PFSK-1 (cell line): Measurements from ENCODE around the gene S100A16.

Experiments
- FOXP2 ChIP-seq: optimal IDR thresholded peaks from 2 replicates; pipeline ENCODE3; 2011; ENCODE audit warnings: borderline replicate concordance, control low read depth, inconsistent platforms; ENCODE audit not compliant: insufficient read depth; ENCODE audit errors: extremely low read length, extremely low read depth
- POLR2AphosphoS5 ChIP-seq: IDR thresholded peaks from 2 replicates; pipeline ENCODE4 v1.6.1; 2012; ENCODE audit warnings: low read depth, mild to moderate bottlenecking, control low read depth, low read length, moderate library complexity
- SIN3A ChIP-seq: IDR thresholded peaks from 2 replicates; pipeline ENCODE4 v1.6.1; 2012; ENCODE audit warnings: mild to moderate bottlenecking, low read length, moderate library complexity, borderline replicate concordance; ENCODE audit not compliant: insufficient read depth
- TAF1 ChIP-seq: IDR thresholded peaks from 2 replicates; pipeline ENCODE4 v1.6.1; 2012; ENCODE audit warnings: low read length, control low read depth, borderline replicate concordance; ENCODE audit not compliant: insufficient read depth
- TF ChIP-seq, protein P1 (sequence below), 2 experiments: IDR thresholded peaks; 2 replicates each; pipeline versions ENCODE4 v1.6.1 to v1.8.0; 2011 to 2012; ENCODE audit warnings: low read depth in 2 of 2, low read length in 2 of 2, control low read depth in 1 of 2, inconsistent platforms in 1 of 2, mild to moderate bottlenecking in 1 of 2, moderate library complexity in 1 of 2; ENCODE audit not compliant: insufficient read depth in 1 of 2

S100A16 gene

GRCh38 chr1:153598309-153599172, 14.4 kb downstream of the S100A16 start:
- TF ChIP-seq FOXP2: no peak
- no peak for TF ChIP-seq POLR2AphosphoS5
- TF ChIP-seq SIN3A: peak; percentile 35; the same call in 1 of the 2 replicates
- no peak for TF ChIP-seq TAF1
- TF ChIP-seq, protein P1, sequence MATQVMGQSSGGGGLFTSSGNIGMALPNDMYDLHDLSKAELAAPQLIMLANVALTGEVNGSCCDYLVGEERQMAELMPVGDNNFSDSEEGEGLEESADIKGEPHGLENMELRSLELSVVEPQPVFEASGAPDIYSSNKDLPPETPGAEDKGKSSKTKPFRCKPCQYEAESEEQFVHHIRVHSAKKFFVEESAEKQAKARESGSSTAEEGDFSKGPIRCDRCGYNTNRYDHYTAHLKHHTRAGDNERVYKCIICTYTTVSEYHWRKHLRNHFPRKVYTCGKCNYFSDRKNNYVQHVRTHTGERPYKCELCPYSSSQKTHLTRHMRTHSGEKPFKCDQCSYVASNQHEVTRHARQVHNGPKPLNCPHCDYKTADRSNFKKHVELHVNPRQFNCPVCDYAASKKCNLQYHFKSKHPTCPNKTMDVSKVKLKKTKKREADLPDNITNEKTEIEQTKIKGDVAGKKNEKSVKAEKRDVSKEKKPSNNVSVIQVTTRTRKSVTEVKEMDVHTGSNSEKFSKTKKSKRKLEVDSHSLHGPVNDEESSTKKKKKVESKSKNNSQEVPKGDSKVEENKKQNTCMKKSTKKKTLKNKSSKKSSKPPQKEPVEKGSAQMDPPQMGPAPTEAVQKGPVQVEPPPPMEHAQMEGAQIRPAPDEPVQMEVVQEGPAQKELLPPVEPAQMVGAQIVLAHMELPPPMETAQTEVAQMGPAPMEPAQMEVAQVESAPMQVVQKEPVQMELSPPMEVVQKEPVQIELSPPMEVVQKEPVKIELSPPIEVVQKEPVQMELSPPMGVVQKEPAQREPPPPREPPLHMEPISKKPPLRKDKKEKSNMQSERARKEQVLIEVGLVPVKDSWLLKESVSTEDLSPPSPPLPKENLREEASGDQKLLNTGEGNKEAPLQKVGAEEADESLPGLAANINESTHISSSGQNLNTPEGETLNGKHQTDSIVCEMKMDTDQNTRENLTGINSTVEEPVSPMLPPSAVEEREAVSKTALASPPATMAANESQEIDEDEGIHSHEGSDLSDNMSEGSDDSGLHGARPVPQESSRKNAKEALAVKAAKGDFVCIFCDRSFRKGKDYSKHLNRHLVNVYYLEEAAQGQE (IDR thresholded peaks at IDR 0.05; ENCODE audit: insufficient read depth in 1 of 2, low read depth in 2 of 2, low read length in 2 of 2): peak in 1 of 2 experiments; percentile 62; a peak in 1 of 4 replicates

DNA sequence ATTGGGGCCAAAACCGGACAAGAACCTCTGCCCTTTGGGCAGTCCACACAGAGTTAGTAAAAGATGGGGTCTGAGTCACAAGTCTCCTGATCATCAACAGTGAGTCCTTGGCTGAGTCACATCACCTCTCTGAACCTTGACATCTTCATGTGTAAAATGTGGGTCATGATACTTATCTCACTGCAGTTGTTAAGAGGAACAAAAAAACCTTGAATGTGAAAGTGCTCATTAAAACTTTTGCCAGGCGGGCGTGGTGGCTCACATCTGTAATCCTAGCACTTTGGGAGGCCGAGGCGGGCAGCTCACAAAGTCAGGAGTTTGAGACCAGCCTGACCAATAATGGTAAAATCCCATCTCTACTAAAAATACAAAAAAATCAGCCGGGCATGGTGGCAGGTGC, 15.7 kb downstream of the S100A16 start:
- TF ChIP-seq SIN3A (no peak), FOXP2 (no peak), TAF1 (no peak), POLR2AphosphoS5 (no peak)
- TF ChIP-seq, protein P1 (IDR thresholded peaks at IDR 0.05; ENCODE audit: insufficient read depth in 1 of 2, low read depth in 2 of 2, low read length in 2 of 2): no peak

- TF ChIP-seq TAF1 (no peak), FOXP2 (no peak)
- TF ChIP-seq, protein P1 (IDR thresholded peaks at IDR 0.05; ENCODE audit: insufficient read depth in 1 of 2, low read depth in 2 of 2, low read length in 2 of 2): no peak
Measured at GRCh38 chr1:153592748-153593147, 20.2 kb downstream of the S100A16 start.

- TF ChIP-seq TAF1 (no peak), FOXP2 (no peak), POLR2AphosphoS5 (no peak)
- TF ChIP-seq, protein P1 (IDR thresholded peaks at IDR 0.05; ENCODE audit: insufficient read depth in 1 of 2, low read depth in 2 of 2, low read length in 2 of 2): no peak
Measured at GRCh38 chr1:153588482-153588881, 24.5 kb downstream of the S100A16 start.
